Fibroblast of mammary gland (primary cell): ENCODE data around the gene DHRS1.
A peak's percentile ranks its signal among the peaks of the same experiment; 100 is the strongest.
"Not testable (repeated sequence)": the region's sequence is repeated elsewhere in the genome, so short reads cannot be mapped to it uniquely, and the experiment has no call there.

Source experiments
- DNase-seq: peaks from one replicate; pipeline ENCODE4 v3.0.0-alpha.2; 2010; ENCODE audit warnings: low read depth
- H3K4me3 ChIP-seq: 2 replicates; pipeline ENCODE4 v1.5.1; 2011; ENCODE audit warnings: low read depth, mild to moderate bottlenecking, low read length, moderate library complexity; ENCODE audit not compliant: control insufficient read depth
- CTCF ChIP-seq: conservative IDR thresholded peaks from 2 replicates; pipeline ENCODE4 v1.5.1; 2011; ENCODE audit warnings: low read depth, low read length, inconsistent platforms; ENCODE audit not compliant: control insufficient read depth, insufficient read depth

The DHRS1 gene

GRCh38 chr14:24332268-24332993 is 32.9 kb upstream of the DHRS1 start:
- peak; percentile 70 for TF ChIP-seq CTCF
- DNase-seq = peak; percentile 50
- no peak overlapping the region for H3K4me3 ChIP-seq

GRCh38 chr14:24331731-24332267 is 32.2 kb upstream of the DHRS1 start:
- DNase-seq = no peak
- no peak for TF ChIP-seq CTCF
- no peak overlapping the region for H3K4me3 ChIP-seq

- TF ChIP-seq CTCF = no peak
- no peak for DNase-seq
- H3K4me3 ChIP-seq = no peak overlapping the region
Measured at GRCh38 chr14:24330973-24331674, 31.5 kb upstream of the DHRS1 start.

- no peak for TF ChIP-seq CTCF
- DNase-seq = no peak
- no peak overlapping the region for H3K4me3 ChIP-seq
Measured at GRCh38 chr14:24329736-24330135, 30.2 kb upstream of the DHRS1 start.

GRCh38 chr14:24329073-24329663 is 29.6 kb upstream of the DHRS1 start:
- no peak overlapping the region for H3K4me3 ChIP-seq
- no peak for TF ChIP-seq CTCF

GRCh38 chr14:24327914-24328313 is 28.3 kb upstream of the DHRS1 start:
- TF ChIP-seq CTCF = peak; percentile 23
- H3K4me3 ChIP-seq = not testable (repeated sequence)
- peak; percentile 34 for DNase-seq

More at GRCh38 chr14:24329073-24329663, 29.6 kb upstream of the DHRS1 start:
- DNase-seq = no peak
